Measurements from ENCODE around the gene AFF1.

Gene AFF1

GRCh38 chr4:87171944-87172343 is 237.1 kb downstream of the AFF1 start:
- intact Hi-C loops (cut with DNase I; ENCODE audit: low total_unique reads), result no loop called here
- Histone ChIP-seq H3K27me3 (no peaks in the 10 kb centered on the region), H3K36me3 (peaks cover 12 to 24% (median 17%) of the 10 kb centered on the region in 3 donors), H3K4me1 (no peaks in the 10 kb centered on the region), H3K27ac (no peak overlapping the region), H3K4me3 (no peak overlapping the region), H3K9me3 (no peaks in the 10 kb centered on the region)
- no peak for DNase-seq
- TF ChIP-seq CTCF (IDR thresholded peaks at IDR 0.05), result no peak

- no peak for TF ChIP-seq CTCF (IDR thresholded peaks at IDR 0.05)
- Histone ChIP-seq H3K9me3 (no peaks in the 10 kb centered on the region), H3K27me3 (no peaks in the 10 kb centered on the region), H3K4me1 (no peaks in the 10 kb centered on the region), H3K27ac (no peak overlapping the region), H3K4me3 (no peak overlapping the region), H3K36me3 (peaks cover 8 to 21% (median 13%) of the 10 kb centered on the region in 3 donors)
- DNase-seq, result no peak
- intact Hi-C loops (cut with DNase I; ENCODE audit: low total_unique reads), result no loop called here
Observed at GRCh38 chr4:87174672-87175071, 239.9 kb downstream of the AFF1 start.

- H3K36me3 ChIP-seq, result peaks cover 8 to 16% (median 8%) of the 10 kb centered on the region in 3 donors
- no peak for DNase-seq
Observed at GRCh38 chr4:87179751-87180150, 244.9 kb downstream of the AFF1 start.

GRCh38 chr4:87180767-87181166 is 246.0 kb downstream of the AFF1 start:
- intact Hi-C loops (cut with DNase I; ENCODE audit: low total_unique reads), result no loop called here
- H3K4me1 ChIP-seq, result no peaks in the 10 kb centered on the region
- no peak overlapping the region for H3K27ac ChIP-seq
- H3K4me3 ChIP-seq, result no peak overlapping the region
- no peaks in the 10 kb centered on the region for H3K9me3 ChIP-seq
- DNase-seq, result no peak
- no peak for TF ChIP-seq CTCF (IDR thresholded peaks at IDR 0.05)
- H3K27me3 ChIP-seq, result no peaks in the 10 kb centered on the region
- peaks cover 8 to 14% (median 8%) of the 10 kb centered on the region in 3 donors for H3K36me3 ChIP-seq

More at GRCh38 chr4:87179751-87180150, 244.9 kb downstream of the AFF1 start:
- no peaks in the 10 kb centered on the region for H3K9me3 ChIP-seq
- H3K27ac ChIP-seq, result no peak overlapping the region
- intact Hi-C loops (cut with DNase I; ENCODE audit: low total_unique reads), result no loop called here
- H3K27me3 ChIP-seq, result no peaks in the 10 kb centered on the region
- no peak overlapping the region for H3K4me3 ChIP-seq
- H3K4me1 ChIP-seq, result no peaks in the 10 kb centered on the region
- TF ChIP-seq CTCF (IDR thresholded peaks at IDR 0.05), result no peak

GRCh38 chr4:87185146-87185870 is 250.5 kb downstream of the AFF1 start:
- Histone ChIP-seq H3K4me3 (no peak overlapping the region), H3K36me3 (no peaks in the 10 kb centered on the region)
- DNase-seq, result no peak

More at GRCh38 chr4:87185146-87185870, 250.5 kb downstream of the AFF1 start:
- no peaks in the 10 kb centered on the region for H3K4me1 ChIP-seq
- H3K9me3 ChIP-seq, result no peaks in the 10 kb centered on the region
- TF ChIP-seq CTCF (IDR thresholded peaks at IDR 0.05), result no peak
- H3K27ac ChIP-seq, result no peak overlapping the region
- H3K27me3 ChIP-seq, result no peaks in the 10 kb centered on the region
- intact Hi-C loops (cut with DNase I; ENCODE audit: low total_unique reads), result no loop called here

Measured in tibial artery (tissue), 4 donors.